ENCODE measurements around the gene LETM1. TPM values are rescaled to one million over a fixed set of nuclear protein-coding genes. Genes with fewer than 3 reads are reported as not detected.

LETM1 gene
- total and polyA plus RNA-seq, 2 experiments from 2014 or later, result 29.4 to 46.0 TPM

DNA sequence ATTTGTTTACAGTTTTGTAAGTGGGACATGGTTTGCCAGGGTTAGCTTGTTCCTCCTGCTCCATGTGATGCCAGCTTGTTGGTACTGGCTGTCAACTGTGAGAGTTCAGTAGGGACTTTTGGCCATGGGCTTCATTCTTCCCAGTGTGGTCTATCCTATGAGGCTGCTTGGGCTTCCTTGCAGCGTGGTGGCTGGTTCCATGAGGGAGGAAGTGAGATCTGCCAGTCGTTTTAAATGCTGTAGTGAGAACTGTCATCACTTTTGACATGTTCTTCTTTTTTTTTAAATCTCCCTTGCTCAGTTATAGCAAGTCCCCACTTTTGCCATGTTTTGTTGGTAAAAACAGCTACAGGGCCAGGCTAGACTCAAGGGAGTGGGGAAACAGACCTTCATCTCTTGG is 31.1 kb upstream of the LETM1 start:
- Histone ChIP-seq H3K4me2 (no peak overlapping the region), H4K20me1 (ENCODE audit: insufficient read depth, poor library complexity, severe bottlenecking) (peaks cover 10% of the 10 kb centered on the region), H3K4me3 (no peak overlapping the region), H3K27ac (no peak overlapping the region), H3K4me1 (ENCODE audit: insufficient read depth) (no peaks in the 10 kb centered on the region), H3K79me2 (peaks cover 100% of the 10 kb centered on the region), H3K9me3 (ENCODE audit: low read depth) (no peaks in the 10 kb centered on the region), H3K36me3 (replicated peaks; ENCODE audit: insufficient read depth, low read depth) (no peaks in the 10 kb centered on the region), H3K27me3 (no peaks in the 10 kb centered on the region), H2AFZ (no peak overlapping the region), H3K9me2 (replicated peaks; ENCODE audit: insufficient read depth) (no peaks in the 10 kb centered on the region)
- TF ChIP-seq EZH2phosphoT487 (IDR thresholded peaks at IDR 0.05; ENCODE audit: low read depth, severe bottlenecking, unreplicated experiment) (no peak), CTCF (IDR thresholded peaks at IDR 0.05; ENCODE audit: poor library complexity) (no peak), EZH2 (IDR thresholded peaks at IDR 0.05; ENCODE audit: borderline replicate concordance) (no peak)
- 69% methylated on average over 2 of the region's 2 CpGs for WGBS (ENCODE audit: low lambda C conversion rate, missing lambda C conversion rate)
- DNase-seq (ENCODE audit: low spot score), result no peak

DNA sequence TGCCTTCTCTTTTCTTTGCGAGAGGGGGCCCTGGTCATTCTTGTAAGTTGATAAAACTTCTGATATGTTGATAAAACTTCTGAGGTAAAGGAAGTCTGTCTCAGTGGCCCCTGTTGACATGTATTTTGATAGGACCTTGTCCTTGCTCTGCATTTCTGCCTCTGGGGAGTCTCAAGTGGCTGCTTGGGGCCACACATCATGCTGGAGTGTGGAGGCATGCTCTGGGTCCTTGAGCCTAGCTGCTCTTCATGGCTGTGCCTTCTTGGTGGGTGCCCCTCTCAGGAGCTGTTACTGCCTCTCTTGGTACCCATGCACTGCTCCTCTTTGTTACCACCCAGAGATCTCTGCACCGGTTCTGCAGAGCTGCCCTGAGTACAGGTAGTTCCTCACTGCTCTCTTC is 29.5 kb upstream of the LETM1 start:
- no peaks in the 10 kb centered on the region for H3K36me3 ChIP-seq (replicated peaks; ENCODE audit: insufficient read depth, low read depth)
- no peak overlapping the region for H3K27ac ChIP-seq
- no peak overlapping the region for H3K4me3 ChIP-seq
- H4K20me1 ChIP-seq (ENCODE audit: insufficient read depth, poor library complexity, severe bottlenecking), result peaks cover 7% of the 10 kb centered on the region
- no peaks in the 10 kb centered on the region for H3K27me3 ChIP-seq
- H3K9me2 ChIP-seq (replicated peaks; ENCODE audit: insufficient read depth), result no peaks in the 10 kb centered on the region
- 87% methylated on average over 2 of the region's 2 CpGs for WGBS (ENCODE audit: low lambda C conversion rate, missing lambda C conversion rate)
- no peaks in the 10 kb centered on the region for H3K9me3 ChIP-seq (ENCODE audit: low read depth)
- DNase-seq (ENCODE audit: low spot score), result no peak
- no peak overlapping the region for H3K4me2 ChIP-seq
- no peak overlapping the region for H2AFZ ChIP-seq
- peaks cover 1% of the 10 kb centered on the region for H3K4me1 ChIP-seq (ENCODE audit: insufficient read depth)
- H3K79me2 ChIP-seq, result peaks cover 100% of the 10 kb centered on the region
- TF ChIP-seq CTCF (IDR thresholded peaks at IDR 0.05; ENCODE audit: poor library complexity), result no peak
- no peak for TF ChIP-seq EZH2 (IDR thresholded peaks at IDR 0.05; ENCODE audit: borderline replicate concordance)
- TF ChIP-seq EZH2phosphoT487 (IDR thresholded peaks at IDR 0.05; ENCODE audit: low read depth, severe bottlenecking, unreplicated experiment), result no peak

DNA sequence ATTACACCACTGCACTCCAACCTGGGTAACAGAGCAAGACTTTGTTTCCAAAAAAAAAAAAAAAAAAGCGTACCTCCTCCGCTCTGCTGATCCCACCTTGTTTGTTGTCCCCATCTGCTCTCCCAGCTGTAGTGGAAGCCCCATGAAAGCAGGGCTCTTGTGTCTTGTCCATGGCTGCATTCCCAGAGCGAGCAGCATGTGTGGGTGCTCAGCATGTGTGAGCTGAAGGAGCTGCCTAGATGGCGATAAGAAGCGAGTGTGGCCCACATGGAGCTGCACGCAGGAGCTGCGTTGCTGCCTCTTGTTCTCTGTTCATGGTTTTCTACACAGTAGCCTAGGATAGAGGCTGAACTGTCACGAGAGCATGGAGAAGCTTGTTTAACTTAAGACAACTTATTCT is 27.6 kb upstream of the LETM1 start:
- H4K20me1 ChIP-seq (ENCODE audit: insufficient read depth, poor library complexity, severe bottlenecking), result peaks cover 7% of the 10 kb centered on the region
- TF ChIP-seq CTCF (IDR thresholded peaks at IDR 0.05; ENCODE audit: poor library complexity) (no peak), EZH2phosphoT487 (IDR thresholded peaks at IDR 0.05; ENCODE audit: low read depth, severe bottlenecking, unreplicated experiment) (no peak), EZH2 (IDR thresholded peaks at IDR 0.05; ENCODE audit: borderline replicate concordance) (no peak)

GRCh38 chr4:1882850-1883271 is 26.9 kb upstream of the LETM1 start:
- H3K36me3 ChIP-seq (replicated peaks; ENCODE audit: insufficient read depth, low read depth), result no peaks in the 10 kb centered on the region
- peaks cover 6% of the 10 kb centered on the region for H3K4me1 ChIP-seq (ENCODE audit: insufficient read depth)
- H3K4me2 ChIP-seq, result no peak overlapping the region
- no peaks in the 10 kb centered on the region for H3K9me2 ChIP-seq (replicated peaks; ENCODE audit: insufficient read depth)
- no peak for TF ChIP-seq CTCF (IDR thresholded peaks at IDR 0.05; ENCODE audit: poor library complexity)
- TF ChIP-seq EZH2 (IDR thresholded peaks at IDR 0.05; ENCODE audit: borderline replicate concordance), result no peak
- TF ChIP-seq EZH2phosphoT487 (IDR thresholded peaks at IDR 0.05; ENCODE audit: low read depth, severe bottlenecking, unreplicated experiment), result no peak
- no peak for DNase-seq (ENCODE audit: low spot score)
- H3K9me3 ChIP-seq (ENCODE audit: low read depth), result no peaks in the 10 kb centered on the region
- peaks cover 100% of the 10 kb centered on the region for H3K79me2 ChIP-seq
- peaks cover 7% of the 10 kb centered on the region for H4K20me1 ChIP-seq (ENCODE audit: insufficient read depth, poor library complexity, severe bottlenecking)
- 92% methylated on average over 1 of the region's 1 CpG for WGBS (ENCODE audit: low lambda C conversion rate, missing lambda C conversion rate)
- no peak overlapping the region for H3K27ac ChIP-seq
- H3K27me3 ChIP-seq, result no peaks in the 10 kb centered on the region
- no peak overlapping the region for H2AFZ ChIP-seq
- no peak overlapping the region for H3K4me3 ChIP-seq

More for the DNA sequence above, 27.6 kb upstream of the LETM1 start:
- H2AFZ ChIP-seq, result no peak overlapping the region
- H3K4me3 ChIP-seq, result no peak overlapping the region
- no peak overlapping the region for H3K27ac ChIP-seq
- H3K27me3 ChIP-seq, result no peaks in the 10 kb centered on the region
- H3K79me2 ChIP-seq, result peaks cover 100% of the 10 kb centered on the region
- H3K4me2 ChIP-seq, result no peak overlapping the region
- no peaks in the 10 kb centered on the region for H3K9me3 ChIP-seq (ENCODE audit: low read depth)
- H3K36me3 ChIP-seq (replicated peaks; ENCODE audit: insufficient read depth, low read depth), result no peaks in the 10 kb centered on the region
- DNase-seq (ENCODE audit: low spot score), result no peak
- no peaks in the 10 kb centered on the region for H3K9me2 ChIP-seq (replicated peaks; ENCODE audit: insufficient read depth)
- 92% methylated on average over 8 of the region's 8 CpGs for WGBS (ENCODE audit: low lambda C conversion rate, missing lambda C conversion rate)
- H3K4me1 ChIP-seq (ENCODE audit: insufficient read depth), result peaks cover 6% of the 10 kb centered on the region
